ENCODE data around the gene MKRN2OS.
A peak's percentile ranks its signal among the peaks of the same experiment; 100 is the strongest.
"Not testable (repeated sequence)": the region's sequence is repeated elsewhere in the genome, so short reads cannot be mapped to it uniquely, and the experiment has no call there.

The MKRN2OS gene

DNA sequence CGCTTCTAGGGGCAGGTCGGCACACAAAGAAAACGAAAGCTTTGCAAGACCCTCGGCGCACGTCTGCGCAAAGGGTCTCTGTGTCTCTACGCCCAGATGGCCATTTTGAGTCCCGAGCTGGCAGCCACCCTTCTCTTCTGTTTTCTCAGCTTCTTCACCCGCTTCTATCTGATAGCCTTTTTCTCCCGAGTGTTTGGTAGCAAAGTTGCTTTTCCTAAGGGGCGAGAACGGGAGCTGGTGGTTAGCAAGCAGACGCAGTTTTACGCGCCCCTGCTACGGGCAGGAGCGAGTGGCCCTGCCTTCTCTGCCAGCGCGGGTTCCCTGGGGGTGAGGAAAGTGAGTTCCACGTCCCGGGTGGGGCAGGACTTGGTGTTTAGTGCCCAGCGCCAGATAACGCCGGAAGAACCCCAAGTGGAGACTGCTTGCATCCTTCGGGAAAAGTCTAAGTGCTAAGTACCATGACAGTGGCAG, 8.7 kb upstream of the MKRN2OS start:
- ChIA-PET CTCF (interaction anchor here (0.8 to 1.0 kb wide), 3 partner anchors 41 to 64 kb away, joined by 3 read pairs; no protein-coding TSS in a partner anchor), POLR2A (no interaction called here)
- no peak for DNase-seq (ENCODE audit: extremely low spot score)
- TF ChIP-seq, protein P1, sequence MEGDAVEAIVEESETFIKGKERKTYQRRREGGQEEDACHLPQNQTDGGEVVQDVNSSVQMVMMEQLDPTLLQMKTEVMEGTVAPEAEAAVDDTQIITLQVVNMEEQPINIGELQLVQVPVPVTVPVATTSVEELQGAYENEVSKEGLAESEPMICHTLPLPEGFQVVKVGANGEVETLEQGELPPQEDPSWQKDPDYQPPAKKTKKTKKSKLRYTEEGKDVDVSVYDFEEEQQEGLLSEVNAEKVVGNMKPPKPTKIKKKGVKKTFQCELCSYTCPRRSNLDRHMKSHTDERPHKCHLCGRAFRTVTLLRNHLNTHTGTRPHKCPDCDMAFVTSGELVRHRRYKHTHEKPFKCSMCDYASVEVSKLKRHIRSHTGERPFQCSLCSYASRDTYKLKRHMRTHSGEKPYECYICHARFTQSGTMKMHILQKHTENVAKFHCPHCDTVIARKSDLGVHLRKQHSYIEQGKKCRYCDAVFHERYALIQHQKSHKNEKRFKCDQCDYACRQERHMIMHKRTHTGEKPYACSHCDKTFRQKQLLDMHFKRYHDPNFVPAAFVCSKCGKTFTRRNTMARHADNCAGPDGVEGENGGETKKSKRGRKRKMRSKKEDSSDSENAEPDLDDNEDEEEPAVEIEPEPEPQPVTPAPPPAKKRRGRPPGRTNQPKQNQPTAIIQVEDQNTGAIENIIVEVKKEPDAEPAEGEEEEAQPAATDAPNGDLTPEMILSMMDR (IDR thresholded peaks at IDR 0.05; ENCODE audit: control extremely low read depth, extremely low read depth, low read depth, missing control alignments): no peak

DNA sequence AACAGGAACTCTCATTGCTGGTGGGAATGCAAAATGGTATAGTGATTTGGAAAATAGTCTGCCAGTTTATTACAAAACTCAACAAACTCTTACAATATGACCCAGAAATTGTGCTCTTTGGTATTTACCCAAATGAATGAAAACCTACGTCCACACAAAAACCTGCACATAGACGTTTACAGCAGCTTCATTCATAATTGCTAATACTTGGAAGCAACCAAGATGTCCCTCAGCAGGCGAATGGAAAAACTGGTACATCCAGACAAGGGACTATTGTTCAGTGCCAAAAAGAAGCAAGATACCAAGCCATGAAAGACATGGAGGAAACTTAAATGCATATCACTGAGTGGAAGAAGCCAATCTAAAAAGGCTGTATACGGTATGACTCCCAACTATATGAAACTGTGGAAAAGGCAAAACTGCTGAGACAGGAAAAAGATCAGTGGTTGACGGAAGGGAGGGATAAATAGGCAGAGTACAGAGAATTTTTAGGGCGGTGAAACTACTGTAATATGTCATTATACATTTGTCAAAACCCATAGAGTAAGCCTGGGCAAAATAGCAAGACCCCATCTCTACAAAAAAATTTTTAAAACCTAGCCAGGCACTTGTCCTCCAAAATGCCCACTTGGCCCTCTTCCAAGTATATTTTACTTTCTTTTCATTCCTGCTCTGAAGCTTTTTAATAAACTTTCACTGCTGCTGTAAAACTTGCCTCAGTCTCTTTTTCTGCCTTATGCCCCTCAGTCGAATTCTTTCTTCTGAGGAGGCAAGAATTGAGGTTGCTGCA, 4.9 kb upstream of the MKRN2OS start:
- CTCF ChIA-PET: interaction anchor here (1.6 kb wide), 1 partner anchor 11 kb away, joined by 4 read pairs; no protein-coding TSS in a partner anchor

DNA sequence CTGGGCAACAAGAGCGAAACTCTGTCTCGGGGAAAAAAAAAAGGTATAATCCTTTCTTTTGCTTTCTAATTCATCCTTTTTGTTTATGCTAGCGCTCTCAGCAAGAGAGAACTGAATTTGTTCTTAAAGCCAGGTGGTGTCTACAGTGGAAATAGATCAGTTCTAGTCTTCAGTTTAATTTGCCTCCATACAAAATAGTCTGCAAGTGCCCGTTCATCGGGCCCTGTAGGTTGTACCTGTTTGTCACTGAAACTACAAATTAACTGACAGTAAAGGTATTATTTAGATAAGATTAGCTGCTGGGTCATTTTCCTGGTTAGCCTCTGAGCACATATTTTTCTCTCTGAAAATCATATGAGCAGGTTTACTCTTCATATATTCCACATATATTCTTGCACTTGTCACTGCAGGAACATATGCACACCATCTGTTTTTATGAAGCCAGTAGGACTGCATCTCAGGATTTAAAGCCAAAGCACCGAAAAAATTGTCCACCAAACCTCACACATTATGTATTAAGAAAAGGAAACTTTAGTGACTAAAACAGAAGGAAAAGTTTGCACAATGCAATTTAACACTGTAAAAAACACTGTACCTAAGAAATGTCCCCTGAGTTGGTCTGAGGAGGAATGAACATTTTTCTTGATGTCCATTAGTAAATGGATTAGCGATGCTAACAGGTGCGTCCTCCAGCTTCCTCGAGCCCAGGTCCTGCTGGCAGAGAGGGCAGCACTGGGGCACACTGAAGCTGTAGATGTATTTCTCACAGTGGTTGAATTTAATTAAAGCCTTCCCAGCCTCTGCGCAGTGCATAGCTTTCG, 437 bp downstream of the MKRN2OS start:
- DNase-seq (ENCODE audit: extremely low spot score): no peak
- ChIA-PET CTCF (interaction anchor here (0.7 to 3.2 kb wide), 2 partner anchors 8 to 14 kb away, joined by 3 to 11 read pairs; no protein-coding TSS in a partner anchor), POLR2A (no interaction called here)
- TF ChIP-seq, protein P1 (IDR thresholded peaks at IDR 0.05; ENCODE audit: control extremely low read depth, extremely low read depth, low read depth, missing control alignments): no peak

More for the DNA sequence above, 4.9 kb upstream of the MKRN2OS start:
- DNase-seq (ENCODE audit: extremely low spot score): no peak
- POLR2A ChIA-PET: no interaction called here
- TF ChIP-seq, protein P1 (IDR thresholded peaks at IDR 0.05; ENCODE audit: control extremely low read depth, extremely low read depth, low read depth, missing control alignments): no peak

DNA sequence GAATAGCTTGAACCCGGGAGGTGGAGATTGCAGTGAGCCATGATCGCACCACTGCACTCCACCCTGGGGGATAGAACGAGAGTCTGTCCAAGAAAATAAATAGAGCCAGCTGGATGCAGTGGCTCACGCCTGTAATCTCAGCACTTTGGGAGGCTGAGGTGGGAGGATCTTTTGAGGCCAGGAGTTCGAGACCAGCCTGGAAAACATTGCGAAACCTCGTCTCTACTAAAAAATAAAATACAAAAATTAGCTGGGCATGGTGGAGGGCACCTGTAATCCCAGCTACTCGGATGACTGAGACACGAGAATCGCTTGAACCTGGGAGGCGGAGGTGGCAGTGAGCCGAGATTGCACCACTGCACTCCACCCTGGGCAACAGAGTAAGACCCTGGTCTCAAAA, 1.8 kb downstream of the MKRN2OS start:
- ChIA-PET POLR2A (interaction anchor here (0.7 kb wide), 1 partner anchor 13 kb away, joined by 4 read pairs; no protein-coding TSS in a partner anchor), CTCF (interaction anchor here (0.9 to 1.6 kb wide), 4 partner anchors 11 to 42 kb away, joined by 3 to 4 read pairs (median 4); no protein-coding TSS in a partner anchor)
- not testable (repeated sequence) for DNase-seq (ENCODE audit: extremely low spot score)

DNA sequence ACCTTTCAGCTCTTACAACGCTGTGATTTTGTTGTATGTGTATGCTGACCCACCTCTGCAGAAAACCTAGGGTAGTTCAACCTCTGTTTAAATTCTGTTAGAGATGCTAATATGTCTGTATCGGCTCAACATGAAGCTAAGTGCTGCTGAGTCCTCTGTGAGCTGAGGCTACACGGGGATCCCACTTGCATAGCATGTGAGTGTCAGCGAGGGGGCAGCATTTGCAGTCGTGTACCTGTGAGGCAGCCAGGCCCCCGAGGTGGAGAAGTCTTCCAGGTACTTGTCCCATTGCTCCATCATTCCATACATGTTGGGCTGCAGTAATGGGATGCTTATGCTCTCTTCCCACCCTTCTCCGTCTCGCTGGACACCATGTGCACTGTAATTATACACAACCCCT, 3.7 kb downstream of the MKRN2OS start:
- POLR2A ChIA-PET: no interaction called here
- DNase-seq (ENCODE audit: extremely low spot score): no peak
- CTCF ChIA-PET: no interaction called here
- TF ChIP-seq, protein P1 (IDR thresholded peaks at IDR 0.05; ENCODE audit: control extremely low read depth, extremely low read depth, low read depth, missing control alignments): no peak

DNA sequence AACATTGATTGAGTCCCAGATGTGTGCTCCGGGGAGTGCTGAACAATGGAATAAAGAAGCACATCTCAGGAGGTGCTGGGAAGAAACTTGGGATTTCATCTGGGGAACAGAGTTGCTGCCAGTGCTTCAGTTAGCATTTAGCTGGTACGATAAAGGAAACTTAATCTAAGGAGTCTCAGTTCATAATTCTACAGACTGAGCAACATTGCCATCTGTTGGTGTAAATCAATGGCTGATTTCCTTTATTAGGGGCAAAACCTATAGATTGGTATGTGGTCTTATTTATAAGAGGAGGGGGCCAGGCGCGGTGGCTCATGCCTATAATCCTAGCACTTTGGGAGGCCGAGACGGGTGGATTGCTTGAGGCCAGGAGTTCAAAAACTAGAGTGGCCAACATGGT, 8.9 kb downstream of the MKRN2OS start:
- no peak for DNase-seq (ENCODE audit: extremely low spot score)
- CTCF ChIA-PET: interaction anchor here (1.3 to 2.8 kb wide), 3 partner anchors 10 to 61 kb away, joined by 3 to 11 read pairs (median 5); partner anchors contain the start of gene MKRN2OS
- POLR2A ChIA-PET: no interaction called here
- TF ChIP-seq, protein P1 (IDR thresholded peaks at IDR 0.05; ENCODE audit: control extremely low read depth, extremely low read depth, low read depth, missing control alignments): peak; percentile 6
